Iris pigment epithelial cell (primary cell): ENCODE measurements around the gene MITF.

Source experiments
- DNase-seq: peaks from one replicate; pipeline ENCODE4 v3.0.0-alpha.2; 2011; ENCODE audit warnings: low read depth

Gene MITF

DNA sequence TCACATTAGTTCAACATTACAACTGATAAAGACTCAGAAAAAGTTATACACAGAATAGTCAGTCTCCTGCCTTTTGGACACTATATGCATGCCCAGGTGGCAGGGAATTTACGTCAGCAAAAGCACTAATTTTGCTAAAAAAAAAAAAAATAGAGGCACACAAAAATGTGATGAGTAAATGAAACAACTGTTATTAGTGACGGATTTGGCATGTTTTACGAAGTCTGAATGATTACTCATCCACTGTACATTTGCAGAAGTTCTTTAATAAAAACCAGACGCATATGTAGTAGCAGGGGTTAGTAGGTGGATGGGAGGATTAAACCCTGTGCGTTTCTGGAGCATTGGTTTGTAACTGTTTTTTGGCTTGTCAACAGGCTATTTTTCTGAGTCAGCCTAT, 99.0 kb downstream of the MITF start:
- peak; percentile 94 for DNase-seq

DNA sequence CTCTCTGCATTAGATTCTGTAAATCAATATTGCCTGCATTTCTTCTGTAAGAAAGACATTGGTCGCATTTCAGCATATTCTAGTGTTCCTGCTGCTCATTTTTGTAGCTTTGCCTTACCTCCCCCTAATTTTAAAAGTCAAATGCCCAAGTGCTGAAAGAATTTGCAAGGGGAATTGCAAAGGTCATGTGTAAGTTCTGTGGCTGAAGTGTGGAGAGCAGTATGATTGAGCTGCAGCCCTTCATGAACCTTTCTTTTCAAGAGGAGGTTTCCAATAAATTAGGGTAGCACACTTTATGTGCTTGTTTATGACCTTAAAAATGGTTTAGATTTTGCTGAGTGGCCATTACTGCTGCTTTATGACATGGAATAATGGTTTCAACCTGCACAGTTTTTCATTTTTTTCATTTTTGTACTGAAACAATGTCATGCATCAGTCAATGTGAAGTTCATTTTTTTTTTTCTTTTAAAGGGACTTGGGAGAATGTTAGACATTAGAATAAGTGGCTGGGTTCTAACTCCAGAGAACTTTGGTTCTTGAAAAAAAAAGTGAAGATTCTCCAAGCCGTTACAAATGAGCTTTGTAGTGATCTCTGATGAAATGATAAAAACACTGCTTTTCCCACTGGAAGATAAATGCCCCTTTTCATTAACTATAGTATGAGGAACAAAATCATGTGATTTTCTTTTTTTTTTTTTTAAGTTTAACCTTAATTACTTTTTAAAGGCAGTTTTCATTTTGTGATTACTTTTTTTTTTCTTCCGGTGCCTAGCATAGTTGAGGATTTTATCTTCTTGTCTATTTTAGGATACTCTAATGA, 99.6 kb downstream of the MITF start:
- peak; percentile 33 for DNase-seq

DNA sequence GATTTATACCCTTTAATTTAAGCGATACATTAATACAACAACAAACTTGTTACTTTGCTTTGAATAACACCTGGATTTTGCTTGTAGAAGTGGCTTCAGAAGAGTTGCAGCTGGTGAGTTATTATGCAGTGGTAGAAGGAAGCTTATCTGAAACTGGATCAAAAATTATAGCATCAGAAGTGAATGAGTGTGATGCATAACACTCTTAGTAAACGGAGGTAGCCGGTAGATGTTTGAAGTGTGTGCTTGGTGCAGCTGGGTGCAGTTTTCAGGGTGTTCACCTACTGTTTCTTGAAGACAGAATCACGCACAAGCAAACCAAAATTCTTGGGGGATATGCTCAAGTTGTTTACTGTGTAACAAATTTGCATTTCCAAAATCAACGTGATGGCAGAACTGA, 103.1 kb downstream of the MITF start:
- DNase-seq = no peak

DNA sequence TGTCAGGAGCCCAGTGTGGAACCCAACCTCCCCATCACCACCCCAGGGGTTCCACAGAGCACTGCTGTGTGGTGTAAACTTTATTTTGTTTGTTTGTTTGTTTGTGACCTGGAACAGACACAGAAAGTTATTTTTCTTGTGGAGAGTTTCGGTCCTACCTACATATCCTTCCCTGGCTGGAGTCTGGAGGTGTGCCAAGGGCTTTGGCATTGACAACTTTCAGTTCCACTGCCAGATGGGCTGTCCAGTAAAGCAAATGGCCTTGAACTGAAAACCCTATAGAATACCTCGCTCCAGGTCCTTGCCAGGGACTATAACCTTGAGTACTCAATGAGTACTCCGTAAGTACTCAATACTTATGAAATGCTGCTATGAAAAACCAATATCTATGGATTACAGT, 103.5 kb downstream of the MITF start:
- DNase-seq = no peak

DNA sequence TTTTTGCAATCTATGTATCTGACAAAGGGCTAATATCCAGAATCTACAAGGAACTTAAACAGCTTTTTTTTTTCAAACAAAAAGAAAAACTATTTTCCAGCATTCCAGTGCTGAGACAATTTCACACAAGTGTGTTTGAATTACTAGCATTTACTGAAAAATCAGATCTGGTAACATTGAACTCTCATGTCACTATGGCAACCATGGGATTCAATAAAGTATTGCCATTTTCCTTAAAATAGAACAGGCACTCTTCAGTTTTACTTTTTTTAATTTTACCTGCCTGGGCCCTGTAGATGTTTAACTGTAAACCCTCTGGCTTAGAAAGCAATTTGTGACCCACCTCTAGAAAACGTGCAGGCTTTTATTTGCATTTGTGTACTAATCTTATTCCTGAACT, 105.4 kb downstream of the MITF start:
- no peak for DNase-seq

DNA sequence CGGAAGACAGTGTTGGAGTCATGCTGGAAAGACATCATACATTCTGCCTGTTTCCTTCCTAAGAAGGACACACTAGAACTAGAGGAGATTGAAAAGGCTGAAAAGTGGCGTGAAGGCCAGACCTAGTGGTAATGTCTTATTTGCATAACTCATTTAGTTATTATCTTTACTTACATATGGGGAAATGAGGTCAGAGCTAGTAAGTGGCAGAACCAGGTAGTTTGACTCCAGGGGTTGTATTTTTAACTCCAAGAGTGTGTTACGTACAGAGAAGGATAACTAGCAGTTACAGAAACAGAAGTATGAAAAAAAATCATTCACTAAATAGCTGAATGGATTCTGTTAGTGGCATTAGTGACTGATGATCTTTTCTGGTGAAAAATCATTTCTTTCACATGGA, 108.0 kb downstream of the MITF start:
- no peak for DNase-seq

DNA sequence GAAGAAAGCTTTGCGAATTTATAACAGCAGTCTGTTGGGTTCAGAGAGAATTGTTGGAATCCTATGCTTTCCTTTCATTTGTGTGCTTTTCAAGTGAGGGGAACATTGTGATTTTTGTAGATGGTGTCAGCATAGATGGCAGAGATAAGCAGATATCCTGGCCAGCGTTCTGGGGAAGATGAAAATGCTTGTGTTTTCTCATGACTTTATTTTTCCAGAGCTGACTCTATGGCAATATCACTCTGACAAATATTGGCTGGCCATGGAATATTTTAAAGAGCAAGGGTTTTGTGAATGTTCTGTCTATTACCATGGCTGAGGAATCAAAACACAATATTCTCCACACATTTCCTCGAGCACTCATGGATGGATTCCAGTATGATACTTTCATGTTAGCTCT, 108.8 kb downstream of the MITF start:
- no peak for DNase-seq

DNA sequence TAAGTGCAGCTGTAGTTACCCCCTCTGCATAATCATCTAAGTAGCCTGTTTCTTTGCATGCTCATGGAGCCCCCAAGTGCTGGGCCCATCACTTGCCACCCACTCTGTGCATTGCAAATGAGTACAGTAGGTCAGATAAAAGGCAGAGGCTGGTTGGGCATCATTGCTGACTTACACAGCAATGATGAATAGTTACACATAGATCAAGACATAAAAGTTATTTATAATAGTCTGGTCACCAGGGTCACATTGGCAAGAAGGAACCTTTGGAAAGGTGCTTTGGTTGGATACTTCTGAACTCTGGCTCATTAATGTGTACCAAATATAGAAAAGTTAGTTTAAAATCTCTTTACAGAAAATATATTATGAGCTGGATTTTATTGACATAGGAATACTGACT, 111.6 kb downstream of the MITF start:
- DNase-seq = no peak

DNA sequence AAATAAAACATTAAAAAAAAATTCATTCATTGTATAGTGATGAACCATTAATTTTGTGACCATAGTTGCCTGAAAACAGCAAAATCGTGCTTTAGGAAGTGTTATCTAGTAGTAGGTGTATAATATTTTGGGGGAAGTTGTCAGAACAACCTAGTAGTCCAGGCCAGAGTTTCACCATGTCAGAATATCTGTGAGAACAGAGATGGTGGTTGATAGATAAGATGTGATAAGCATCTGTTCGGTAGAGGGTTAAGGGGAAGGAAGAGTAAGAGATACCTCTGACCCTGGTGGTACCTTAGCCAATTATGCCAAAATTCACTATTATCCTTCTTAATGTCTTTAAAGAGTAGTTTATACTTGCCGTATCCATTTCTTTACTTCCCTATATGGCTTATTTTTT, 113.8 kb downstream of the MITF start:
- DNase-seq = no peak

DNA sequence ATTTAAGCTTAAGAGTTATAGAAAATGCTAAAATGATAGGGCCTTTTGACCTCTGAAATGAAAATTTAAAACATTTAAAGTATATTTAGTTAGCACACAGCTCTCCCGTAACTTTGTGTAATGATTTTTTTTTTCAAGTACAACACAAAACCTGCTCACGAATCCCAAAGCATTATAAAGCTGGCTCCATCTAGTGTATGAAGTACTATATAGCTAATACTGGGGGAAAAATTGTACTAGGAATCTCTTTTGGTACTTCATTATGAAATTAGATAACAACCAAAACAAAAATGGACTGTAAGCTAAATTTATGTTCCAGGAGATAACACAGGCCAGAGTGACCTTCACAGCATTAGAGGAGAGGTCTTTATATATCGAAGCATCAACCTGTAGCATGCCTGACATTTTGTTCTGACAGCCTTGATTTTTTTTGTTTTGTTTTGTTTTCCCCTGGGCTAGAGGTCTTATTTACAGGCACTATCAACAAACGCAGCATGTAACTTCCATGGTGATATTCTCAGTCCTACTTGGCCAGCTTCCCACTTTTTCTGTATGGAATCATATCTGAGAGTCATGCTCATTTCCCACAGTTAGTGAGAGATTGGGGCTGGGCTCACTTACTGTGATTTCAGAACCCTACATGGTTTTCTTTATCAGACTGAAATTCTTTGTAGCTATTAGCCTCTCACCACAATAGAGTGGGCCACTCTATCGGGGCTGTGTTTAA, 116.3 kb downstream of the MITF start:
- peak; percentile 63 for DNase-seq

DNA sequence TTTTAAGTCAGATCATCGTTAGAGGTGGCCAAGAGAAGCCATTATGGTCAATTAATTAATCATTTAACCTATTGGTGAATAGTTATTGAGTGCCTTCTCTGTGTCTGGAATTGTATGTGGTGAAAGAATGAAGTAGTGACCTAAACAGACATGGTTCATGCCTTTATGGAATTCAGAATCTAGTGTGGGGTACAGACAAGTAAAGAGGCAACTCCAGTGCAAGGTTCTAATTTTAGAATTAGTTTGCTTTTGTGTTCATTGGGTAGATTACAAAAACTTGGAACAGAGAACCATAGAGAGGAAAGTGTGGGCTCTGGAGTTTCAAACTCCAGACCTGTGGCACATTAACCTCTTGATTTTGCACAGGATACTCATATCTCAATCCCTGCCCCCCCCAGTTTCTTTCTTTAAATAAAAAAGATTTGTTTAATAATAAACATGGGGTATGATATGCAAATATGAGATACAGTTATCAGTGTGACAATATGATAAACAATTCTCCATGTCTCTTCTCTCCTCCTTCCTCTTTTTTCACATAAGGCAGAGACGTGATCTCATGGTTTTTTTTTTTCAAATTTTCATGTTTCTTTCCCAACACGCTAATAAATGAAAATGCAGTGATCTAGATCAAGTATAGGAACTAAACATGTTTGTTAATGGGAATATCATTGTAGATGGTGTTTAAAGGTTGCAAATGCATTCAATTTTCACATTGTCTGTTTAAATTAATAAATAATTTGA, 117.9 kb downstream of the MITF start:
- DNase-seq = no peak

DNA sequence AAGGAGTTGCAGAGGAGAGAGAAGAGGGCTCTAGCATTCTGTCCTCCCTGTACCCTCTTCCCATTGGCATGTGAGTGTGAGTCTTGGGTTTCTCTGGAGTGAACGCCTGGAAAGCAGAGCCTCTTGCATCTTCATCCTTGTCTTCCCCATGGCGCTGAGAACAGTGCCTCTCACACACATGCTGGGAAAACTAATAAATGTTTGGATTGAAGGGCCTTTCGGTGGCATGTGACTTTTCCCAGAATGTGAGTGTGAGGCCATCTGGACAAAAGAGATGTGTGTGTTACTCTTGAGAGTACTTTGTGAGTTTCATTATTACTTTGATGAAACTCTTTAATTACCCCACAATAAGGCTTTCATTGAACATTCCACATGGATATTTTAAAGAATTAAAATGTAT, 122.3 kb downstream of the MITF start:
- DNase-seq = no peak

DNA sequence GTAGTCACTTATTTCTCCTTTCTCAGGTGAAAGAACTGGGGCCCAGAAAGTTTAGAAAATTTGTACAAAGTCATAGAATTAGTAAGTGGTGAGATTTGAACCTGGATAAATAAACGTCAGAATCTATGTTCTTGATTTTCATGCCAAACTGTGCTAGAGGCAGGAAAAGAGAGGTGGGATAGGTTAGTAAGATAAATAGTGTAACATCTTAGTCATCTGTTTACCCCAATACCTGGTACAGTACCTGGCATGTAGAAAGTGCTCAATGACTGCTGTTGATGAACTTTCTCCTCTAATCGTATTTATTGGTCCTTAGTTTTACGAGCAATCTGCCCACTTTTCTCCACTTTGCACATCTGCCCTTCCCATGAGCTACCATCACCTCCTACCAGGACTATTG, 124.9 kb downstream of the MITF start:
- DNase-seq = no peak

DNA sequence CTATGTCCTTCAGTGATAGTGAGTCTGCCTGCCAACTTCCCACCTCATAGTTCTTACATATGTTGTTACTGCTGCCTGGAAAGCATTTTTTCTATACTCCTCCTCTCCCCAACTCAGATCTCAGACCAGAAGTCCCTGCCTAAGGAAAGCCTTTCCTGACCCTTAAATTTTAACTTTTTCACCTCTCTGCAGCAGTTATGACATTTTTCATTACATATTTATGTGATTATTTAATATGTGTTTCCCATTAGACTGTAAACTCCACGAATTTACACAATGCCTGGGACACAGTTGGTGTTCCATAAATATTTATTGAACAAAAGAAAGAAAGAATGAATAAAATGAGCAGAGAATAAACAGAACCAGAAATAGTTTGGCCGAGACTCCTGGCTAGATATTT, 125.5 kb downstream of the MITF start:
- DNase-seq = no peak

DNA sequence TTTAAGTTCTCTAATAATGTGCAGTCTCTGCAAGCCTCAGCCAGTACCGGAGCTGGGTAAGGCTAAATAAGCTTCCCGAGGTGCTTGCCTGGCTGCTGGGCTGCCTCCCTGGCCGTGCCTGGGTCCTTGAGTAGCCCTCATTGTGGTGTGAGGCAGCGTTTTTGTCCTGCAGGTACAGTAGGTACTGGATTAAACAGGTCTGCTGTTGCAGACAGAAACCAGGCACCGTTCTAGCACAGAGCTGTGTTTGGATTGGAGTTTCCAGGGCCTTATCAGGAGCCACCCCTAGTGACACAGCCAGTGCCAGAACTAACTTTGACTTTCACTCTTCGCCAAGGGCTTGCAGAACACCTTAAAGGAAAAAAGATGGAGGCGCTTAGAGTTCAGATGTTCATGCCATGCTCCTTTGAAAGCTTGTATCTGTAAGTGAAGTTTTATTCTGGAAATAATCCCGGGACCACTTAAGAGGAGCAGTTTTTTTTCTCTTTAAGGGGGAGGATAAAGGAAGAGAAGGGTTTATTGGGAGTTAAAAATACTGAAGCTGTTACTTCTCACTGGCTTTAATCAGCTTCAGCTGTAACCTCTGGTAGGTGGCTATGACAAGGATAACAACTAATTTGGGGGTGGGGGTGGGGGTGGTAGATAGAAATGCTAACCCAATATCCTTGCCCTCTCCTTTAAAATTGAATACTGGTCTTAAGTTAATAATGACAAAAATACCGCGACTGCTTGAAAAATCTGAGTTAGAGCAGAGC, 126.8 kb downstream of the MITF start:
- DNase-seq = no peak

DNA sequence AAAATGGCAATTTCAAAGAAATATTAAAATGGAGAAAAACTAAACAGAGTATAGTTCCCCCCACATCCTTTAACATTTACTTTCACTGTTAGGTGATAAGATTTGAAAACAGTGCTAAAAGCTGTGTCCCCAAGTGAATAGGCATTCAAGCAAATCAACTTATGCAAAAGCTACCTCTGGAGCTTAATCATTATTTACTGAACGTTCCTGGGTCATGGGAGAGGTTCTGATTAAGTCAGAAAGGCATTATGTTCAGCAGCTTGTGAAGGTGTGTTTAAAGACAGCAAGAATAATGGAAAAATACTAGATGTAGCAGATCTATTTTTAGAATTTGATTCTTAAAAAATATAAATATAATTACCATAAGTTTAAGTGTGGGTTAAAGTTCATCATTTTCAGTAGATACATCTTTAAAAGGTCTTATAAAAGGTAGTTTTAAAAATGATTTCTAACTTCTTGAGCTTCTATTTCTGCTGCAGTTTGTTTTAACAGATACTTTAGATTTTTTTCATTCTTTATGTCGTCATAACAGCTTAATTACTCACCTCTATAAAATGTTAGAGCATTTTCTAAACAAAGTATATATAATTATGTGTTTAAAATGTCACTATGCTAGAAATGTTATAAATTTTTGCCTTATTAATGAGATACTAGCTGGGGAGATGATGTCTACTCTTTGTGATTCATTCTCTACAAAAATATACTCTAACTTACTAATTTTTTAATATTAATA, 127.9 kb downstream of the MITF start:
- DNase-seq = peak; percentile 74

DNA sequence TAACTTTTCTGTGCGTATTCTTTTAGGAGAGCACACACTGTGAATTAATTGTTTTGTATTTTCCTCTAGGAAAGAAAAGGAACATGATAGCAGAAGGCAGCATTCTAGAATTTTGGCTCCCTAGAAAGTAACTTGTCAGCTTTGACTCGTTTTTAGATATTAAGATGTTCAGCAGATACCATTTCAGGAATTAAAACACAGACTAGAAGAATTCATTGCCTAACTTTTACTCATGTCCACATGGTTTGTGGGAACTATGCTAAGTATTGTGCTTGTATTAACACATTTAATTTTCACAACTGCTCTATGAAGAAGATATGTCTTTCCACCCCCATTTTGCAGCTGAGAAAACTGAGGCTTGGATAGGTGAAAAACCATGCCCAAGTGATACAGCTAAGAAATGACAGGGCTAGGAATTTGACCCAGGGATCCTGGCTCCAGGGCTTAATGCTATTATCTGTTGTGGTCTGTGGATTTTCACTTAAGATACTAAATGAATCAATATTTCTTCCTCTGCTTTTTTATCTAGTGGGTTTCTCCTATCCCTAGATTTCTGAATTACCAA, 128.8 kb downstream of the MITF start:
- peak; percentile 76 for DNase-seq

DNA sequence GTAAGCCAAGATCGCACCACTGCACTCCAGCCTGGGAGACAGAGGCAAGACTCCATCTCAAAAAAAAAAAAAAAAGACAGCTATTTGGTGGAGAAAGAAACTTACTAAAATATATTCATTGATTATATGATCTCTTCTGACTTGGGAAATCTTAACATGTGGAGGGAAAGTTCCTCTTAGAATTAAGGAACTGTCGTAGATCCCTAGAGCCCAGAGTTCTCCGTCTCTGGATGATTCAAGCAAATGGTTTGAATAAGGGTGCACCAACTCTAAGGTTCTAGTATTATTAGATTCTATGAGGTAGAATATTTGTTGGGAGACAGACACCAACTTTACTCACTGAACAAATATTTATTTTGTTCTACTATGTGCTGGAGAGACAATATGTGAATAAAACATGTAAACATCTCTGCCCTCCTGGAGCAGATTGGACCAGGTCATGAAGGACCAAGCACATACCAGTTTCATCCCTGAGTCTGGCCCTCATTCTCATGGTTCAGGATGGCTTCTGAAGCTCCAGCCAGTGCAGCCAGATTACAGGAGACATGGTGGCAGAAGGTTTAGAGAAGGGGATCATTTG, 129.7 kb downstream of the MITF start:
- DNase-seq = no peak

DNA sequence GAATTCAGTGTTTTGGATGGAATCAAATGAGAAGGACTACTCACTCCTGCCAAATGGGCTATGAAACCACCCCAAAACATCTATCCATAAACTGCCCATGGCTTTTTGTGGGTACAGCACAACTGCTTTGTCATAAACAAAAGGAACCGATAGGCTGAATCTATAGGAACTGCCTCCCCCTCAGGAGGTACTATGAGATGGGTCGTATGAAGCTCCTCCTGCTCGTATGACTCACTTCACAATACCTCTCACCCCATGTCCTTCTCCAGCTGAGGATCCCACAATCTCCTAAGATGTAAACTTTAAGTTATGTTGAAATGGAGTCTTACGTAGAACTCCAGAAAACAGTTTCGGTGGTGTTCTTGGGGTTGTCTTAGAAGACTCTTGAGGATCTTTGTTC, 130.4 kb downstream of the MITF start:
- peak; percentile 99 for DNase-seq

DNA sequence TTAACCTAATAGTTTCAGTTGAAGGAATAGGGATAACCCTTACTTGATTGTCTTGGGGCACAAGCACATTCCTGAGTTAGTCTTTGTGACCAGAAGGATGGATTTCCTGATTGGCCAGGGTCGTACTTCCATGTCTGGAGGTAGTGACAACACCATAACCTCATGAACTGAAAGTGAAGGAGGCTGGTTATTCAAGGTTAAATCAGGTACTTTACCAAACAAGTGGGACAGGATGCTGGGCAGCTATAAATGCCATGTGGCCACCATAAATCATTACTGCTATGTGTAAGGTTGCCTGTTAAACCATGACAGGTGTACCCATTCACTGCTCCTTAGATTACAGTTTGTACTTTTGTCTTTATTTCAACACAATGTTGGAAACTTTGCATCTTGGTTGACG, 132.0 kb downstream of the MITF start:
- DNase-seq = no peak

DNA sequence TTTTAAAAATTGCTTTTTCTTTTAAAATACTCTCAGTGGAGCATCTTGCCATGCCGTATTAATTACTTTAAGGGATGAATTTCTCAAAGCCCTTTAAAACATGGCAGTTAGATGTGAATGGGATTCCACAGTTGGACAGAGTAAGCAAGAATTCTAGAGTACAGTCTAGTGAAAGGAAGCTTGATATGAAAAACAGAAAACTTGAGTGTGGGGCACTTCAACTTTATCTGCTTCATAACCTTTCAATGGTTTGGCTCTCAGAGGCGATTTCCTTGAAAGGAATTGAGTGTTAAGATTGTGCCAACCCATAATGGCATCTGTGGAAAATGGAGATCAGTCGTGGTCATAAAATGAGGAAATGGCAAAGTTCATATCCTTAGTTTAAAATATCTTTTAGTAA, 132.6 kb downstream of the MITF start:
- DNase-seq = no peak
